Stimulated activated naive CD8-positive, alpha-beta T cell treated with anti-CD3 and anti-CD28 coated beads, Interleukin-15, Interleukin-2, amounts not matched to agents 100 U/mL and 50 U/mL, for 24 hours (primary cell): Measurements from ENCODE around the gene MRPL37.
"Not testable (repeated sequence)": the region's sequence is repeated elsewhere in the genome, so short reads cannot be mapped to it uniquely, and the experiment has no call there.

Experiments used
- ATAC-seq: fragments of 150-1000 bp; cut with Tn5 transposase; one replicate; pipeline ENCODE4 v1.10.0; 2021
- DNase-seq: peaks from one replicate; pipeline ENCODE4 v3.0.0; 2021

MRPL37 gene

DNA sequence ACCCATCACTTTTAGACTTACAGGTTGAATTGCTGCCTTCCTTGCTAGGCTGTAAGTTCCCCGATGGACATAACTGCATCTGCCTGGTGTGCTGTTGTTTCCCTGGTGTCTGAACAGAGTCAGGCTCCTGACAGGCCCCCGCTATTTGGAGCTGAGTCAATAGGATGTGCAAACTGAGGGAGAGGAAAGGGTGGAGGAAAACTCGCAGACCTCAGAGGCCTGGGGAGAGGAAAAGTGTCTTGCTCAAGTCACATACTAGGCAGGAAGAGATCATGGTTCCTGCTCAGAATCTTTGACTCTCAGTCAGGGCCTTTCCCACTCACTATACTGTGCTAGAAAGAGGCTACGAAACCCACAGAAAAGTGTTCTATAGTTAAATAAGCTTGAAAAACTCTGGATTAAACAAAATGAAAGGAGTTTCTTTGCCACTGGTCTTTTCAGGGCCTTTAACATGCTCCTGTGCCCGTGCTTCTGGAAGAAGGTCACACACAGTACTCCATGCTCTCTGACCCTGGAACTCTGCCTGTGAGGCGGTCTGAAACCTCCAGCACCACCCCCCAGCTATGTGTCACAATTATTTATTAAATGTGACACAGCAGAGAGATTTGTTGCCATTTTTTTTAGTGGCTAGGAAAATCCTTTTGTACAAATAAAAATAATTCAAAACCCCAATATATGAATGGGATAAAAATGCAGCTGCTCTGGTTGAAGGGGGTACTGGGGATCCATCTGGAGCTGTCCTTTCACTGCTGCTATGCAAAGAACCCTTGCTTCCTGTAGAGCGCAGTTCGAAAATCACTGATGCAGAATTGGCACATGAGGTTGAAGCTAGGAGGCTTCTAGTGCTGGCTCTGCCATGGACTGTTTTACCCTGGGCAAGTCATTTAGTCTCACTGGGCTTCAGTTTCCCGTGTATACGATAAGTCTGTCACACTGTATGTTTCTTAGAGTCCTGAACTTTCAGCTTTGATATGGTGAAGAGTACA is 27.1 kb upstream of the MRPL37 start:
- ATAC-seq (no peak), DNase-seq (no peak)

DNA sequence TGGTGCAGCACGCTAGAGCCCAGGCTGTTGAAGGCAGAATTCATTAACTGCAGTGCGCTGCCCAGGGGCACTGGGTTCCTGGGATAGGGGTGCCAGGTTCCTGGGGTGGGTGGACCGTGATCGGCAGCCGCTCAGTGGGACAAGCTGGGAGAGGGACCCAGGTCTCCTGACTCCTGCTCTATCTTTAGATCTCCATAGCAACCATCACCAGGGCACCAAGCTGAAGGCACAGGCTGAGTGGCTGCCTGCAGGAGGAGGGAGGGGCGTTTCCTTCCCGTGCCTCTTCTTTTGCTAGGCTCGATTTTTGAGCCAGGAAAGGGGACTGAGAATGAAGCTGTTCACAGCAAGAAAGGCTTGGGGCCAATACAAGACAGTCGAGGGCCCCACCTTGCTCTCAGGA is 26.3 kb upstream of the MRPL37 start:
- ATAC-seq (no peak), DNase-seq (no peak)

DNA sequence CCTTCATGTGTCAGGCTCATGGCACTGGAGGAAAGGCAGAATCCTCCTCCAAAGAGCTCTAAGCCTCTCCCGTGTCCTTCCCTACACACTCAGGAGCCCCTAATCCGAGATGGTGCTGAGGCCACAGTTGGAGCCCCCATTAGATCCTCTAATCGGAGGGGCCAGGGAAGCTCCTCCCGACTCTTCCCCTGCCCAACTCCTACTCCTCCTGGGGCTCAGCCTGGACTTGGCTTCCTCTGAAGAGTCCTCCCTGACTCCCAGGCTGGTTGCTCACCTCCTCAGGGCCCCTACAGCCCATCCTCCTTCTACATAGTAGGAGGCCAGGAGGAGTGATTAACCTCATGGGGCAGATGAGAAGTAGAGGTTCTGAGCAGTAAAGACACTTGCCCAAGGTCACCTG is 25.9 kb upstream of the MRPL37 start:
- ATAC-seq (no peak), DNase-seq (no peak)

DNA sequence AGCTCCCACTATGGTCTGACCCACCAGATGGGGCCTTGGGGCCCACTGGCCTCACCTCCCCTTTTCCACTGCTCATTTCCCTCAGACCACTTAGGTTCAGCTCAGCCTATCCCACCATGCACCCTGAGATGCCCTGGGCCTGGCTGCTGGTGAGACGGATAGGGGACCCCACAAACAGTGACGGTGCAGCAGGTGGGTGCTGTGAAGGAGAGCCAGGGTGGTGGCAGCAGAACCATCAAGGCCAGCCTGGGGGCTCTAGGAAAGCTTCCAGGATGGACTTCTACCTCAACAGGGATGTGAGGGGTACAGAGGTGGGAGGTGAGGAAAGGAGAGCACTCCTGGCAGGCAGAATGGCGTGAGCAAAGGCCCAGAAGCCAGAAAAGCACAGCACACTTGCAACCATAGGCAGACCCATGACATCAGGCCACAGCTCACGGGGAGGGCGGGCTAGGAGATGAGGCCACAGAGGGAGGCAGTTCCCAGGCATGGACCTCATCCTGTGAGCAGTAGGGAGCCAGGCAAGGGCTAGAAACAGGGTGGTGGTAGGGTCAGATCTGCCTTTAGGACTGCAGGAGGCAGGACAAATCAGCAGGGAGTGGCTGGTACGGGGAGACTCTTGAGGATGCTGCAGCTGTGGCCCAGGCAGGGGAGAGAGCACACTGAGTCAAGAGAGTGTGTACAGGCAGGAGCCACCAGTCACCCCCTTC is 23.2 kb upstream of the MRPL37 start:
- ATAC-seq (no peak), DNase-seq (no peak)

DNA sequence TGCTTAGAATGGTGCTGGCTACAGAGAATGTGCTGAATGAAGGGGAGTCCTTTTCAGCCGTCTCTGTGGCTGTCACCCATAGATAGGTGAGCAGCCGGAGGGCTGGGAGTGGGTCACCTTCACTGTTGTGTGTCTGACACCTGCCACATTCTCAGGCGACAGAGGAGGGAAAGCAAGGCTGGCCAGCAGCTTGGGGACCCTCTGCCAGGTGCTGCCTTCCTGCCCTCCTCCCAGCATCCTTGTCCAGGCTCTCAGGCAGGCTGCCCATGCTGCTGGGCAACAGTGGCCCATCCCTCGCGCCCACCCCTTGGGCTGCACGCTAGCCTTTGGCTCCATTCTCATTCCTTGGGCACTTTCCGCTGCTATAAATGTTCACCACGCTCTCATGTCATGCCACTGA is 22.2 kb upstream of the MRPL37 start:
- ATAC-seq (no peak), DNase-seq (no peak)

DNA sequence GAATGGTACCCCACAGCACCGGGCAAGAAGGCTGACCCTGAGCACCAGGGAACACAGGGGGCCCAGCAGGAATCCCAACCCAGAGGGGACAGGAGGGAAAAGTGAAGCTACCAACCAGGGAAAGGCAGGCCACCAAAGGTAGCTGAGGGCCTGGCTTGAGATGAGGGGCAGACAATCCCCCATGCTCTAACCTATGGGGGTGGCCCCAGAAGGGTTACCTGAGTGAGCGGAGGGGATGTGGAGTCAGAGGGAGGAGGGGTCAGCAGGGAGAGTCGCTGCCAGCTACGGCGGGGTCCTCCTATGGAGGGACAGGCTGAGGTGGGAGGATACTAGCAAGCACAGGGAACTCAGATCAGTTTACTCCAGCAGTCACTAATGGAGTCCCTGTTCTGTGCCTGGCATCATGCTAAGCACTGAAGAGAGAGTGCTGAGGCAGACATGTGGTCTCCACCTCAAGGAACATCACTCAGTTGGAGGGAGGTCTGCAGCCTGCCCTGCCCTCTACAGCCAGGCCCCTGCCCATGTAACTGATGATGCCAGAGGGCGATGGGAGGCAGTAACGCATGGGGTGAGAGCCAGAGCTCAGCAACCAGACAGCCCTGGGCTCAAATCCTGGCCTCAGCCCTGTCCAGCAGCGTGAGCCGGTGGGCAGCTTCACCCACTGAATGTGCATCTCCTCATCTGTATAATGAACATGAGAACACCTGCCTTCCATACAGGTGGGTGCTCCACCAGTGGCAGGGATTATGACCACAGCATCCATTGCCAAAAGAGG is 21.5 kb upstream of the MRPL37 start:
- no peak for ATAC-seq
- no peak for DNase-seq

DNA sequence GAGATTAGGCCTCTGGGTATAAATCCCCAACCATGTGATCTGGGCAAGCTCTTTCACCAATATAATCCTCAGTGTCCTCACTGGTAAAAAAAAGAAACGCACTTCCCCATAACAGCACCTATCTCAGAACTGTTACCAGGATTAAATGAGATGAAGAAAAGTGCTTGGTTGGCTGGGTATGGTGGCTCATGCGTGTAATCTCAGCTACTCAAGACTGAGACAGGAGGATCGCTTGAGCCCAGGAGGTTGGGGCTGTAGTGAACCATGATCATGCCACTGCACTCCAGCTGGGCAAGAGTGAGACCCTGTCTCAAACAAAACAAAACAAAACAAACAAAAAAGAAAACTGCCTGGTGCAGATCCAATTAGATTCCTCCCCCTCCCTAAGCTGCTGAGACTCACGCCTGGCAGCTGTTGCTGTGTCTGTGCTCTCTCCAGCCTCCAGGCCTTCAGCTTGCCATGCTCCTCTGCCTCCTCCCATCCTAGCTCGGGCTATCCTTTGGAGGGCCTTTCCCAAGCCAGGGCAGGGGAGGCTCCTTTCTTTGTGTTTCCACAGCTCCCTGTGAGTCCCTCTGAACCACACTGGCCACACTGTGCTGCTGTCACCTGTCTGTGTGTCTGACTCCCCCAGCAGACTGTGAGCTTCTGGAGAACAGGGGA is 19.1 kb upstream of the MRPL37 start:
- no peak for DNase-seq
- peak; percentile 23 for ATAC-seq

DNA sequence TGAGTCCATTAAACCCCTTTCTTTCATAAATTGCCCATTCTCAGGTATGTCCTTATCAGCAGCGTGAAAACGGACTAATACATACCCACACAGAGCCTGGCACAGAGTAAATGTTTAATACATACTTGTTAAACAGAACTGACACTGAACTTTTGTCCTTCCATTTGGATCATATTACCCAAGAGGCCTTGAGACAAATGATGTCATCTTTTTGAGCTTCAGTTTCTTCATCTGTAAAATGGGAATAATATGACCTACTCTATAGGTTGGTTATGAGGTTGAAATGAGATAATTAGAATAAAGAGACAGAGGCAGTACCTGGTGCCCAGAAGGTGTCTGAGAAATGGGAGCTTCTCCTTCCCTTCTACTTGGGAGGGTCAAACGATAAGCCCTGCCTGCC is 13.9 kb upstream of the MRPL37 start:
- ATAC-seq (no peak), DNase-seq (no peak)

DNA sequence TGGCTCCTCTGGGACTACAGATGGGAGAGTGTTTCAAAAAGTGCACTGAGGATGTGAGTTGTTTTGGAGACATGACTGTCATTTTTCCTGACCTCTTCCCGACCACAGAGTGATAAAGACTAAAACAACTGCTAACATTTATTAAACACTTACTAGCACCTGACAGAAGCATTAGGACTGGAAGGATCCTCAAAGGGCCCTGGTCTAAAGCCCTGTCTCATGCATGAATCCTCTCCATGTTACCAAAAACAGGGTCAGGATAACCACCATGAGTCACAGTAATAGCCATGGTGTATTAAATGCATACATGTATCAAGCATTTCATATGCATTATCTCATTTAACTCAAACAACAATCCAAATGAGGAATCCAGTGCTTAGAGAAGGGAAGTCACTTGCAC is 11.7 kb upstream of the MRPL37 start:
- ATAC-seq (no peak), DNase-seq (no peak)

DNA sequence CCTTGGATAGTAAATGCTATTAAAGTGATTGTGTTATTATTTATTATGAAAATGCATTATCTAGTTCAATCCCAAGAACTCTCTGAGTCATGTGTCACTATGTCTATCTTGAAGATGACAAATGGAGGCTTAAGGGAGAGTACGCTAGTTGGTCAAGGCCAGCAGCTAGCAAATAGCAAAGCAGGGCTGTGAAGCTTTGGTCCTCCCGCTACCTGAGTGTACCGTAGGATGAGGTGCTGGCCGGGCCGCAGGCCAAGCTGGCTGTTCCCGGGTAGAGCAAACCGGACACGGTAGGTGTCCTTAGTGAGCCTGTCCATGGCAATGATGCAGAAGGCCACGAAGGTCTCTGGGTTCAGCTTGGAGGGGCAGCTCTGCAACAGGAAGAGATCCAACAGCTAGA is 9.4 kb upstream of the MRPL37 start:
- ATAC-seq = no peak
- DNase-seq = no peak

DNA sequence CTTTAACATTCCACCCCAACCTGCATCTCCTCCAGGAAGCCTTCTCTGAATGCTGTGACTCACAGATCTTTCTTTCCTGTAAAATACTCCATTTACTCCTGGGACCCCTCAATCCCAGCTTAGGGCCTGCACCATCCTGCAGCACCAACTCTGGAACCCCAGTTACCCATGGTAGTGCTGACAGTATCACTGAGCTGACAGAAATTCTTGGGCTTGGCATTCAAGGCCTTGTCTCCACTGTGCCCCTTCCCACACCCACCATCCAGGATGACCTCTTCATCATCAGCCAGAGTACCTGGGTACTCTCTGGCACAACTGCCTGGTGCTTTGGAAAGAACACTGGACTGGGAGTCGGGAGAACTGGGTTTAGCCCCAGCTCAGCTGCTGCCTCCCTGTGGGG is 8.4 kb upstream of the MRPL37 start:
- ATAC-seq (no peak), DNase-seq (no peak)

DNA sequence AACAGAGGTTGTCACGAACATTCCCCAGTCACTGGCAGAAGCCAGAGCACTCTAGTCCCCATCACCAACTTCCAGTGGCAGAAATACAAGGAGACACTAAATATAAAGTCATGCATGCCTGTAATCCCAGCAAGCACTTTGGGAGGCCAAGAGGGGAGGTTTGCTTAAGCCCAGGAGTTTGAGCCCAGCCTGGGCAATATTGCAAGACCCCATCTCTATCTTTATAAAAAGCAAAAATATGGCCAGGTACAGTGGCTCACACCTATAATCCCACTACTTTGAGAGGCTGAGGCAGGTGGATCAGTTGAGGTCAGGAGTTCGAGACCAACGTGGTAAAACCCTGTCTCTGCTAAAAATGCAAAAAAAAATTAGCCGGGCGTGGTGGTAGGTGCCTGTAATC is 6.5 kb upstream of the MRPL37 start:
- ATAC-seq (no peak), DNase-seq (no peak)

DNA sequence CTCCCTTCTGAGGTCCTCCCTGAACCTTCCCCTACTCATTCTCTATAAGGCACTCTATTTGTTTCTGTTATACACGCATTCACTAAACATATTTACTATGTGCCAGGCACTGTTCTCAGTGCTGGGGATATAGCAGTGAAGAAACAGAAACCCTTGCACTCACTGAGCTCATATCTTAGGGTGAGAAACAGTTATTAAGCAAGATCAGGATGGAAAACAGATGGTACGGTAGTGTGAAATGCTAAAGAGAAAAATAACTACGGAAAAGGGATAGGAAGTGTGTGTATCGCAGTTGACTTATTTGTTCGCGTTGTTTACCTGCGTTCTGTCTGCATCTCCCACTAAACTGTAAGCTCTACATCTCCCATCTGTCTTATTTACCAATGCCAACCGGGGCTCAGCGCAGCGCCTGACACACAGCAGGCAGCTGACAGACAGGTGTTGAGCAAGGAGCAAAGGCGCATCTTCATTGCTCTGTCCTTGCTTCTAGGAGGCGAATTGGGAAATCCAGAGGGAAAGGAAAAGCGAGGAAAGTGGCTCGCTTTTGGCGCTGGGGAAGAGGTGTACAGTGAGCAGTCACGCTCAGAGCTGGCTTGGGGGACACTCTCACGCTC is 709 bp upstream of the MRPL37 start:
- DNase-seq = no peak
- ATAC-seq = no peak

DNA sequence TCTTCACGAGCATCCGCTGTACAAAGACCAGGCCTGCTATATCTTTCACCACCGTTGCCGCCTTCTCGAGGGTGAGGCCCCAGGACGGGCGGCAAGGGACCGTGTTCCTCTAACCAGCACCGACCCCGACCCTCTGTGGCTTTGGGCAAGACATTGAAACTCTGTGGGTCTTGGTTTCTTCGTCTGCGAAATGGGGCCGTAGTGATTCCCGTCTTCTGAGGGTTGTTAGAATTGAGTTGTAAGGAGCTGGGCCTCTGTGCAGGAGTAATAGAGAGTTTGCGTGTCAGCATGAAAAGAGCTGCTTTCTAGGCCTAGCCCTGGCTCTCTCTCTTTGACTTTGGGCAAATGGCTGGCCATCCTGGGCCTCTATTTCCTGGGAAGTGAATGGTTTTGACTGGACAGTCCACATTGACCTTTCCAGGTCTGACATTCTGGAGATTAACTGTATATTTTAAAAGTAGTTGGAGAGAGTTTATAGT is 591 bp downstream of the MRPL37 start:
- DNase-seq = peak; percentile 28
- ATAC-seq = peak; percentile 1

DNA sequence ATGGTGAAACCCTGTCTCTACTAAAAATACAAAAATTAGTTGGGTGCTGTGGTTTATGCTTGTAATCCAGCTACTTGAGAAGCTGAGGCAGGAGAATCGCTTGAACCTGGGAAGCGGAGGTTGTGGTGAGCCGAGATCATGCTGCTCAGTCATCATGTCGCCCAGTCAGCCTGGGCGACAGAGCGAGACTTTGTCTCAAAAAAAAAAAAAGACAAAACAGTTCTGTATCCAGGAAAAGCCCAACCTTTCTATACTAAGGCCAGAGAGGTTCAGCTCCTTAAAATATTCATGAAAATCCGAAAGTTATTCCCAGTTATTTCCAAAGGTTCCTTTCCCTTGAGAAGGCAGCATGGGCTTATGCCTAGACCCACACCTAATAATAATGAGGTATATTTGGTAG is 4.2 kb downstream of the MRPL37 start:
- DNase-seq = no peak
- no peak for ATAC-seq

DNA sequence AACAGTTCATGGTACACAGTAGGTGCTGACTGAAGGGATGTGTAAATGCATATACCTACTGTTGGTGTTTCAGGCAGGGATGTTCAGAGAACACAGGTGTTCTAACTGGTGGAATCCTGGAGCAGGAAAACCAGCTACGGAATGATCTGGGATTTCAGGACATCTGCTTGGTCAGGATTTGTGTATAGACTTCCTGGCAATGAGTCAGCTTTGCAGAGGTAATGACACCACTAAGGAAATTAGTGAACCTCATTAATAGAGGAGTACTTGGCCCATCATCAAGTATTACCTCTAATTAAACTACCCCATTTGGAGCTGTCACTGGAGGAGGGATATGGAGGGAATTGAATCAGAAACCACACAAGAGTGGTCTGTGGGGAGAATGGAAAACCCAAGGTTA is 7.3 kb downstream of the MRPL37 start:
- ATAC-seq (no peak), DNase-seq (no peak)

DNA sequence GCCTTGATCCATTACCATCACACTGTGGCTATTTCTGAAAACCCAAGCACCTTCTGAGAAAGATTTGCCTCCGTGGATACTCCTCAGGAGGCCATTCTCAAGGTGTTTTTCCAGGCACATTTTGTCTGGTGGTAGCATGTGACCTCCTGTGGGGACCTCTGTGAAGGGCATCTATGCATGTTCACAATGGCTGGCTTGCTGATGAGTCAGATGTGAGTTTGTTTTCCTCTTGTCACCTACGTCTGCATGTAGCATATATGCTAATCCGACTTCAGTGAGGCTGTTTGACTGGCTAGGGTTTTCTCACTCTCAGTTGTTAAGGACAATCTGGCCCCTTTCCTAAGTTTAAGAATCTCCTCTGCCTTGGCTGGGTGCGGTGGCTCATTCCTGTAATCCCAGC is 7.9 kb downstream of the MRPL37 start:
- DNase-seq = not testable (repeated sequence)
- ATAC-seq = peak; percentile 52

DNA sequence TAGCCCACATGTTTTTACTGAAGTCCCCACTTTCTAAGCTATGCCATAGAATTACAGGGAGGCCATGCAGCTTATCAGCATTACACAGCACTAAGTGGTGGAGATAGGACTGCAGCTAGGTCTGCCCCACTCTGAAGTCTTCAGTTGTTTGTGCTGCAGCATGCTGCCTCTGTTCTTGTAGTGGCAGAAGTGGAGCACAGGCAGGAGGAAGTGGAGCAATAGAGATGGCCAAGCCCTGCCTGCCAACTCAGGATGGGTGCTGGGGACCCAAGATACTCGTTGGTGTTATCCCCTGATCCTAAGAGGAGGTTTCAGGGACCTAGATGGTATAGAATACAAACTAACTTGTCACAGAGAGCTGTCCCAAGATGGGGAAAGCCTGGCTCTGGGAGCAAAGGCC is 12.9 kb downstream of the MRPL37 start:
- DNase-seq (no peak), ATAC-seq (no peak)

DNA sequence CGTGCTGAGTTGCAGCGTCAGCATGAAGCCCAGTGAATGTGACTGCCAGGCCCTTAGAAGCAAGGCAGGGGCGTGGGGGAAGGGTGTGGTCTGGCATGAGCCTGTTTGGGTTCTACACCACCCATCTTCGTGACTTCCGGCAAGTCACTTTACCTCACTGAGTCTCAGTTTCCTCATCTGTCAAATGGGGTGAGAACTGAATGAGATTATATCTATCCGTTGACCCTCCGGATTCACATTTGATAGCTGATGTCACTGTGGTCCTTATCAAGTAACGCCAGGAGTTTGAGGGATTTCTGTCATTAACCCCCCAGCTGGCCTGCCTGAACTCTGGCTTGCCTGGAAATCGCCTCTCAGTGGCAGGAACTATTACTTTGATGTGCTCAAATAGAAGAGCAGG is 15.6 kb downstream of the MRPL37 start:
- ATAC-seq (no peak), DNase-seq (no peak)

DNA sequence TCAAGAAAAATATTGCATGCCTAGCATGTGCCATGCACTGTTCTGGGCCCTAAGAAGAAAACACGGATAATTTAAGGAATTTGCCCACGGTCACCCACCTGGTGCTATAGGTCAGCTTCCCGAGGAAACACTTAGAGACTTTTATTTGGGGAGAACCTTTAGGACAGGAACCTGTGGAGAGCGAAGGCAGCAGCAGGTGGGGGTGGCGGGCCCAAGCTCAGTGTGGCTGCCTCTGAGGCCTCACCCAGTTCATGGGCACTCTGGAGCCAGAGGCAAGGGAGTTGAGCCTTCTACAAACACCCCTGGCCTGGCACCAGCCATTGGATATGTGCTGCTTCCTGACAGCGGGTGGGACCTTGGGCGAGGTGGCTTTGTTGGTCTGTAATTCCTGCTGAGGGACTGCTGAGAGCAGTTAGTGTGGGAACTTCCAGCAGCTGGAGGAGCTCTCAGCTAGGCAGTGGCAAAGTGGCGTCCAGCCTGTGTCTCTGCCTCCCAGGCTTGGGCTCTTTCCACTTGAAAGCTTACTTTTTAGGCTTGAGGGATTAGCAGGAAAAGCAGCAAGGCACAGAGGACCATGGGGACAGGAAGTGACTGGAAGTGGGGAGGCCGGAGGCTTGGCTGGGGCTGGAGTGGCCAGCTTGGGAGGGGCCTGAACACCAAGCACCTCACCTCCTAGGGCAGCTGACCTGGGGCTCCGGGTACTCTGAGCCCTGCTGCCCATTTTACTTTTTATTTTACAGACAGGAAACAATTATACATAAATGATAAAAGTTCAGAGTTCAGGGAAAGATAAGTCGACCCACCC is 19.1 kb downstream of the MRPL37 start:
- no peak for ATAC-seq
- DNase-seq = no peak

DNA sequence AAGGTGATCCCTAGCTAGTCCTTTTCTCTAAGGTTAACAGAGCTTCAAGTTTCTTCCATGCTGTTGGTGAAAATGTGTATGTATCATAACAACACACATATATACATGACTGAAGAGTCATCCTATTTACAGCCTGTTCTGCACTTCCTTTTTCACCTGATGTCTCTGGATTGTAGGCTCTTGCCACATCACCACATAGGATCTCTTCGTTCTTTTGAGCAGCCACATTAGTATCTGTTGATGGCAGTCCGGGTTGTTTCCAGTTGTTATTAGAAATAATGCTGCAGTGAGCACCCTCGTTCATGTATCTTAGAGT is 19.7 kb downstream of the MRPL37 start:
- DNase-seq (no peak), ATAC-seq (no peak)
